HepG2 (cell line): ENCODE data around the gene SOCS7. TPM values are rescaled to one million over a fixed set of nuclear protein-coding genes. Genes with fewer than 3 reads are reported as not detected.

Source experiments
- CBX5 ChIP-seq: sonication (generic); formaldehyde crosslinking; IDR thresholded peaks from 2 replicates; pipeline ENCODE4 v1.4.0; 2020; ENCODE audit warnings: missing genetic modification reagents, borderline replicate concordance
- PHF5A ChIP-seq: IDR thresholded peaks from one replicate; pipeline ENCODE4 v1.6.1; 2018; ENCODE audit warnings: low read depth, missing genetic modification reagents; ENCODE audit not compliant: unreplicated experiment
- U2AF2 ChIP-seq: fragments of 200-400 bp; formaldehyde crosslinking; IDR thresholded peaks from 2 replicates; pipeline ENCODE4 v1.6.1; 2017; ENCODE audit warnings: low read depth, mild to moderate bottlenecking, low read length
- ZNF3 ChIP-seq: IDR thresholded peaks from 2 replicates; pipeline ENCODE4 v1.7.0; 2017; ENCODE audit warnings: inconsistent platforms
- ZNF589 ChIP-seq: sonication (generic); formaldehyde crosslinking; conservative IDR thresholded peaks from 2 replicates; pipeline ENCODE4 v1.8.0; 2022; ENCODE audit warnings: mild to moderate bottlenecking, moderate library complexity, missing genetic modification reagents
- ZNF678 ChIP-seq: sonication (generic); formaldehyde crosslinking; IDR thresholded peaks from 2 replicates; pipeline ENCODE4 v1.4.0; 2020; ENCODE audit warnings: mild to moderate bottlenecking, missing genetic modification reagents
- ZNF710 ChIP-seq: sonication (generic); formaldehyde crosslinking; IDR thresholded peaks from 2 replicates; pipeline ENCODE4 v1.5.0; 2020; ENCODE audit warnings: mild to moderate bottlenecking, missing genetic modification reagents, borderline replicate concordance
- ZNF839 ChIP-seq: sonication (generic); formaldehyde crosslinking; IDR thresholded peaks from 2 replicates; pipeline ENCODE4 v1.4.0; 2020; ENCODE audit warnings: missing genetic modification reagents, mild to moderate bottlenecking, borderline replicate concordance
- ZUFSP ChIP-seq: sonication (generic); formaldehyde crosslinking; IDR thresholded peaks from 2 replicates; pipeline ENCODE4 v1.9.0; 2021; ENCODE audit warnings: missing genetic modification reagents, mild to moderate bottlenecking, borderline replicate concordance
- polyA plus RNA-seq, 8 experiments: library from polyadenylated mRNA; depleted of rRNA in 3 of 8; stranded (reverse) in 7 of 8; unstranded in 1 of 8; fragments of >200 nt; fragmentation: Illumina TruSeq in 4 of 8; extraction: Trizol in 4 of 8; gene quantifications; 2 replicates each; pipeline versions ENCODE4 v1.2.1 to v1.2.3, GENCODE V29; 2011 to 2016; ENCODE audit warnings: low read depth in 4 of 8, missing spikeins in 1 of 8, mixed read lengths in 1 of 8; ENCODE audit not compliant: insufficient read depth in 1 of 8
- total RNA-seq, 5 experiments: library from RNA; depleted of rRNA; stranded (reverse); fragments of >200 nt; fragmentation: Illumina TruSeq; extraction: Trizol; gene quantifications; 2 replicates each; pipeline ENCODE4 v1.2.3, GENCODE V29; 2016; ENCODE audit warnings: low read depth in 1 of 5
- TF ChIP-seq, protein P1 (sequence below): IDR thresholded peaks from 2 replicates; pipeline ENCODE4 v1.6.1; 2016; ENCODE audit warnings: control low read depth
- TF ChIP-seq, protein P2 (sequence below): sonication (generic); formaldehyde crosslinking; IDR thresholded peaks from 2 replicates; pipeline ENCODE4 v1.5.1; 2020; ENCODE audit warnings: mild to moderate bottlenecking, missing genetic modification reagents, moderate library complexity
- TF ChIP-seq, protein P3 (sequence below): IDR thresholded peaks from 2 replicates; pipeline ENCODE4 v1.6.1; 2016; ENCODE audit warnings: low read depth, control low read depth
- TF ChIP-seq, protein P4 (sequence below): sonication (generic); formaldehyde crosslinking; IDR thresholded peaks from 2 replicates; pipeline ENCODE4 v1.9.0; 2022; ENCODE audit warnings: missing genetic modification reagents, mild to moderate bottlenecking, borderline replicate concordance
- TF ChIP-seq, protein P5 (sequence below): IDR thresholded peaks from 2 replicates; pipeline ENCODE4 v1.6.1; 2016

Gene SOCS7
- total and polyA plus RNA-seq, 2 of the 13 experiments (the other 11 are each of a cell fraction or from before 2014, with no cell fraction given) = 19.2 to 24.2 TPM

DNA sequence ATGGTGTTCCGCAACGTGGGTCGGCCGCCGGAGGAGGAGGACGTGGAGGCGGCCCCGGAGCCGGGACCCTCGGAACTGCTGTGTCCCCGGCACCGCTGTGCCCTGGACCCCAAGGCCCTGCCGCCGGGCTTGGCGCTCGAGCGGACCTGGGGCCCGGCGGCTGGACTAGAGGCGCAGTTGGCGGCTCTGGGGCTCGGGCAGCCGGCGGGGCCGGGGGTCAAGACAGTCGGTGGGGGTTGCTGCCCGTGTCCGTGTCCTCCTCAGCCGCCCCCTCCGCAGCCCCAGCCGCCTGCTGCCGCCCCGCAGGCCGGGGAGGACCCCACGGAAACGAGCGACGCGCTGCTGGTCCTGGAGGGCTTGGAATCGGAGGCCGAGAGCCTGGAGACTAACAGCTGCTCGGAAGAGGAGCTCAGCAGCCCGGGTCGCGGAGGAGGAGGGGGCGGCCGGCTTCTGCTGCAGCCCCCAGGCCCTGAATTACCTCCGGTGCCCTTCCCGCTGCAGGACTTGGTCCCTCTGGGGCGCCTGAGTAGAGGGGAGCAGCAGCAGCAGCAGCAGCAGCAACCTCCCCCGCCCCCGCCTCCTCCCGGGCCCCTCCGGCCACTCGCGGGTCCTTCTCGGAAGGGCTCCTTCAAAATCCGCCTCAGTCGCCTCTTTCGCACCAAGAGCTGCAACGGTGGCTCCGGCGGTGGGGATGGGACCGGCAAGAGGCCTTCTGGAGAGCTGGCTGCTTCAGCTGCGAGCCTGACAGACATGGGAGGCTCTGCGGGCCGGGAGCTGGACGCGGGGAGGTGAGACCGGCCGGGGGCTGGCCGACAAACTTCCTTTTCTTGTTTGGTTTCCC lies 821 bp downstream of the SOCS7 start (continued):
- TF ChIP-seq, protein P1, sequence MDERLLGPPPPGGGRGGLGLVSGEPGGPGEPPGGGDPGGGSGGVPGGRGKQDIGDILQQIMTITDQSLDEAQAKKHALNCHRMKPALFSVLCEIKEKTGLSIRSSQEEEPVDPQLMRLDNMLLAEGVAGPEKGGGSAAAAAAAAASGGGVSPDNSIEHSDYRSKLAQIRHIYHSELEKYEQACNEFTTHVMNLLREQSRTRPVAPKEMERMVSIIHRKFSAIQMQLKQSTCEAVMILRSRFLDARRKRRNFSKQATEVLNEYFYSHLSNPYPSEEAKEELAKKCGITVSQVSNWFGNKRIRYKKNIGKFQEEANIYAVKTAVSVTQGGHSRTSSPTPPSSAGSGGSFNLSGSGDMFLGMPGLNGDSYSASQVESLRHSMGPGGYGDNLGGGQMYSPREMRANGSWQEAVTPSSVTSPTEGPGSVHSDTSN (CRISPR knock-in tag) = no peak
- TF ChIP-seq ZNF710 (CRISPR knock-in tag) (peak; percentile 52; the same call in 1 of the 2 replicates), U2AF2 (no peak), ZNF3 (CRISPR knock-in tag) (no peak), CBX5 (CRISPR knock-in tag) (no peak), ZNF589 (CRISPR knock-in tag) (0 out of 2 replicates have a peak, but pooled peaks have one; percentile 50), PHF5A (CRISPR knock-in tag) (no peak), ZUFSP (CRISPR knock-in tag) (no peak), ZNF678 (CRISPR knock-in tag) (0 out of 2 replicates have a peak, but pooled peaks have one; percentile 60), ZNF839 (peak; percentile 22; the same call in 1 of the 2 replicates)
- TF ChIP-seq, protein P2, sequence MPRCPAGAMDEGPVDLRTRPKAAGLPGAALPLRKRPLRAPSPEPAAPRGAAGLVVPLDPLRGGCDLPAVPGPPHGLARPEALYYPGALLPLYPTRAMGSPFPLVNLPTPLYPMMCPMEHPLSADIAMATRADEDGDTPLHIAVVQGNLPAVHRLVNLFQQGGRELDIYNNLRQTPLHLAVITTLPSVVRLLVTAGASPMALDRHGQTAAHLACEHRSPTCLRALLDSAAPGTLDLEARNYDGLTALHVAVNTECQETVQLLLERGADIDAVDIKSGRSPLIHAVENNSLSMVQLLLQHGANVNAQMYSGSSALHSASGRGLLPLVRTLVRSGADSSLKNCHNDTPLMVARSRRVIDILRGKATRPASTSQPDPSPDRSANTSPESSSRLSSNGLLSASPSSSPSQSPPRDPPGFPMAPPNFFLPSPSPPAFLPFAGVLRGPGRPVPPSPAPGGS (CRISPR knock-in tag) = no peak
- TF ChIP-seq, protein P3, sequence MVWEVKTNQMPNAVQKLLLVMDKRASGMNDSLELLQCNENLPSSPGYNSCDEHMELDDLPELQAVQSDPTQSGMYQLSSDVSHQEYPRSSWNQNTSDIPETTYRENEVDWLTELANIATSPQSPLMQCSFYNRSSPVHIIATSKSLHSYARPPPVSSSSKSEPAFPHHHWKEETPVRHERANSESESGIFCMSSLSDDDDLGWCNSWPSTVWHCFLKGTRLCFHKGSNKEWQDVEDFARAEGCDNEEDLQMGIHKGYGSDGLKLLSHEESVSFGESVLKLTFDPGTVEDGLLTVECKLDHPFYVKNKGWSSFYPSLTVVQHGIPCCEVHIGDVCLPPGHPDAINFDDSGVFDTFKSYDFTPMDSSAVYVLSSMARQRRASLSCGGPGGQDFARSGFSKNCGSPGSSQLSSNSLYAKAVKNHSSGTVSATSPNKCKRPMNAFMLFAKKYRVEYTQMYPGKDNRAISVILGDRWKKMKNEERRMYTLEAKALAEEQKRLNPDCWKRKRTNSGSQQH (CRISPR knock-in tag) = no peak
- TF ChIP-seq, protein P4, sequence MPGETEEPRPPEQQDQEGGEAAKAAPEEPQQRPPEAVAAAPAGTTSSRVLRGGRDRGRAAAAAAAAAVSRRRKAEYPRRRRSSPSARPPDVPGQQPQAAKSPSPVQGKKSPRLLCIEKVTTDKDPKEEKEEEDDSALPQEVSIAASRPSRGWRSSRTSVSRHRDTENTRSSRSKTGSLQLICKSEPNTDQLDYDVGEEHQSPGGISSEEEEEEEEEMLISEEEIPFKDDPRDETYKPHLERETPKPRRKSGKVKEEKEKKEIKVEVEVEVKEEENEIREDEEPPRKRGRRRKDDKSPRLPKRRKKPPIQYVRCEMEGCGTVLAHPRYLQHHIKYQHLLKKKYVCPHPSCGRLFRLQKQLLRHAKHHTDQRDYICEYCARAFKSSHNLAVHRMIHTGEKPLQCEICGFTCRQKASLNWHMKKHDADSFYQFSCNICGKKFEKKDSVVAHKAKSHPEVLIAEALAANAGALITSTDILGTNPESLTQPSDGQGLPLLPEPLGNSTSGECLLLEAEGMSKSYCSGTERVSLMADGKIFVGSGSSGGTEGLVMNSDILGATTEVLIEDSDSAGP = no peak
- TF ChIP-seq, protein P5, sequence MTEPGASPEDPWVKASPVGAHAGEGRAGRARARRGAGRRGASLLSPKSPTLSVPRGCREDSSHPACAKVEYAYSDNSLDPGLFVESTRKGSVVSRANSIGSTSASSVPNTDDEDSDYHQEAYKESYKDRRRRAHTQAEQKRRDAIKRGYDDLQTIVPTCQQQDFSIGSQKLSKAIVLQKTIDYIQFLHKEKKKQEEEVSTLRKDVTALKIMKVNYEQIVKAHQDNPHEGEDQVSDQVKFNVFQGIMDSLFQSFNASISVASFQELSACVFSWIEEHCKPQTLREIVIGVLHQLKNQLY (CRISPR knock-in tag) = no peak
